Activated CD8-positive, alpha-beta T cell treated with anti-CD3 and anti-CD28 coated beads for 36 hours (primary cell): Measurements from ENCODE around the gene EGF. TPM values are rescaled to one million over a fixed set of nuclear protein-coding genes. Genes with fewer than 3 reads are reported as not detected.

ENCODE experiments used
- ATAC-seq: fragments of 200-7000 bp; cut with Tn5 transposase; one replicate; pipeline ENCODE4 v1.10.0; 2021; ENCODE audit warnings: mild to moderate bottlenecking, moderate library complexity
- CTCF ChIA-PET: fragments of 350-600 bp; sonication (Branson Sonifier 250); formaldehyde crosslinking; loops from one replicate; lab custom pipeline; 2021; ENCODE audit warnings: antibody characterized with exemption; lab: Charles Lee
- POLR2A ChIA-PET: fragments of 350-600 bp; sonication (Branson Sonifier 250); formaldehyde crosslinking; loops from one replicate; lab custom pipeline; 2021; ENCODE audit warnings: antibody characterized with exemption; lab: Charles Lee
- DNase-seq: peaks from one replicate; pipeline ENCODE4 v3.0.0-alpha.2; 2020
- H3K27ac Mint-ChIP-seq: one replicate; pipeline ENCODE4 v1.8.0; 2021; ENCODE audit warnings: mild to moderate bottlenecking, mixed read lengths
- H3K27me3 Mint-ChIP-seq: one replicate; pipeline ENCODE4 v1.8.0; 2021; ENCODE audit warnings: mixed read lengths
- H3K36me3 Mint-ChIP-seq: one replicate; pipeline ENCODE4 v1.8.0; 2021; ENCODE audit warnings: low read depth, mixed read lengths
- H3K4me1 Mint-ChIP-seq: one replicate; pipeline ENCODE4 v1.8.0; 2021; ENCODE audit warnings: low read depth, mixed read lengths
- H3K4me3 Mint-ChIP-seq: one replicate; pipeline ENCODE4 v1.8.0; 2021; ENCODE audit warnings: mild to moderate bottlenecking, moderate library complexity, mixed read lengths
- H3K9me3 Mint-ChIP-seq: one replicate; pipeline ENCODE4 v1.8.0; 2021; ENCODE audit warnings: mixed read lengths
- CTCF ChIP-seq: fragments of 200-600 bp; IDR thresholded peaks from one replicate; pipeline ENCODE4 v1.8.0; 2022; ENCODE audit warnings: antibody characterized with exemption, mild to moderate bottlenecking
- intact Hi-C: fragments of 100-400 bp; cut with micrococcal nuclease; formaldehyde crosslinking; loops from one replicate; pipeline ENCODE4 v1.10.0; 2022
- total RNA-seq, 2 experiments: library from RNA; stranded (reverse); gene quantifications; one replicate each; pipeline ENCODE4 v1.2.3, GENCODE V29; 2021

EGF gene
- total RNA-seq, 2 experiments from 2014 or later: not detected

- ATAC-seq: no peak
- no peaks in the 10 kb centered on the region for H3K4me1 Mint-ChIP-seq
- TF ChIP-seq CTCF: no peak
Observed at GRCh38 chr4:109914322-109914721, 1.6 kb downstream of the EGF start.

DNA sequence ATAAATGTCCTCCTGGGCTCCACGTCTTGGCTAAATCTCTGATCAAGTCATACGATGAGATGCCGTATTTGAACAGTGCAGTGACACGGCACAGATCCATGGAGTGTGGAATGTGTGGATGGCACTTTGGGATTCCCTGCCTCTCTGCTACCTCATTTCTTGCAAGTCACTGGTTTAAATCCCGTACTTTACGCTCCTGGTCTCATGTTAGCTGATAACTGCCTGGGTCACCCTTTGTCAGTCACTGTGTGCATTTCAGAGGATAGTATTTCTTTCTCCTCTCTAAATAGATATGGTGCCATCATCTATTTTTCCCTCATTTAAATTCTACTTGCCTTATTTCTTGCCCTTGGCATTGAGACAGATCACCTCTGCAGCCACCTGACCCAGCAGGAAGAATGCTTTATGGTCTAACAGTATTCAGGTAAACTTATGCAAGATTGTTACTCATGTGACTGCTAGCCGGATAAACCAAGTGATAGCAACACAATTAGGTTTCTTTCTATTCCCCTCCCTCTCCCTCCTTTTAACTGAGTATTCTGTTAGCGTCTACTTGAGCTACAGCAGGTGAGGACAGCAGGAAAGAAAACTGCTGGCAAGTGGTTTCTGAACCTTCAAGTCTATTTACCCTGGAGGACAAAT is 2.8 kb downstream of the EGF start:
- Mint-ChIP-seq H3K9me3 (no peaks in the 10 kb centered on the region), H3K4me3 (no peak overlapping the region), H3K27ac (no peak overlapping the region), H3K4me1 (no peaks in the 10 kb centered on the region), H3K36me3 (no peaks in the 10 kb centered on the region), H3K27me3 (peaks cover 9% of the 10 kb centered on the region)
- no peak for TF ChIP-seq CTCF
- ChIA-PET CTCF (no interaction called here), POLR2A (no interaction called here)
- intact Hi-C loops: no loop called here
- DNase-seq (no peak), ATAC-seq (no peak)

More at GRCh38 chr4:109914322-109914721, 1.6 kb downstream of the EGF start:
- H3K36me3 Mint-ChIP-seq: no peaks in the 10 kb centered on the region
- peaks cover 11% of the 10 kb centered on the region for H3K27me3 Mint-ChIP-seq
- intact Hi-C loops: no loop called here
- no peak for DNase-seq
- no peak overlapping the region for H3K4me3 Mint-ChIP-seq
- no peak overlapping the region for H3K27ac Mint-ChIP-seq
- POLR2A ChIA-PET: no interaction called here
- CTCF ChIA-PET: no interaction called here
- H3K9me3 Mint-ChIP-seq: no peaks in the 10 kb centered on the region

DNA sequence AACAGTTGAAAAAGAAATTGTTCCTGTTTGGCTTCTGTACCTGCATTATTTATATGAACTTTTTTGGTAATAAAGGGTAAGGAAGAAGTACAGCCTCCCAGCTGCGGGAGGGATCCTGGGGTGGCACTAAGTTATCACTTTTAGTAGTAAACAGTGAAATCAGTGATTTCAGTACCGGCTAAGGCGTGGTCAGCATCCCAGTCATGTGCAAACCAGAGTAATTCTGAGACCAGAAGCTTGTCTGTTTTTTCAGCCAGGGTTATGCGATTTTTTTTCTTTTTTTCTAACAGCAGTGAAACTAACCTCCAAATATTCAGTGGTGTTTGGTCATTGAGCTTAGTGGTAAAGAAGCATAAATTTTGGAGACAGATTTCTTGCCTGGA is 3.3 kb downstream of the EGF start:
- no peak overlapping the region for H3K4me3 Mint-ChIP-seq
- TF ChIP-seq CTCF: no peak
- peaks cover 9% of the 10 kb centered on the region for H3K27me3 Mint-ChIP-seq
- ATAC-seq (no peak), DNase-seq (no peak)
- no peaks in the 10 kb centered on the region for H3K36me3 Mint-ChIP-seq
- H3K27ac Mint-ChIP-seq: no peak overlapping the region
- no peaks in the 10 kb centered on the region for H3K9me3 Mint-ChIP-seq
- ChIA-PET POLR2A (no interaction called here), CTCF (no interaction called here)
- intact Hi-C loops: no loop called here
- no peaks in the 10 kb centered on the region for H3K4me1 Mint-ChIP-seq

DNA sequence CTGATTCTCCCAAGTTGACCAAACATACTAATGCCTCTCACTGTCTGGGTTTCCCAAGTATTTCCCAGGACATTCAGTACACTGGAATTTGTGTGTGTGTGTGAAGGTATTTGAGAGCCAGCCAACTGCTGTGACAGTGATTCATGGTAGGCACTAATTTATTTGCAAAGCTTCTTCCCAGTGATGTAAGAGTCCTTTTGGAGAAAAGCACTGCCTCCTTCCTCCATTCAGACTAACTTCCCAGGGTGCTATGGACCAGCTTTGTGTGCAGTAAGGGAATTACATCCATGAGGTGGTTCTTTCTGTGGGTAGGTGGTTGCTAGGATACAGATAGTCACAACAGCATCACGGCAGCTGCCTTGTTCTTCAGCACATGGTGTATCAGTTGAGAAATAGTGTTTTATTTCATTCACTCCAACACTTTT is 8.7 kb downstream of the EGF start:
- no peaks in the 10 kb centered on the region for H3K36me3 Mint-ChIP-seq
- ATAC-seq: no peak
- ChIA-PET CTCF (interaction anchor here (1.5 kb wide), 1 partner anchor 10 kb away, joined by 3 read pairs; no protein-coding TSS in a partner anchor), POLR2A (no interaction called here)
- H3K27me3 Mint-ChIP-seq: peaks cover 2% of the 10 kb centered on the region
- no peak for TF ChIP-seq CTCF
- intact Hi-C loops: no loop called here
- H3K4me1 Mint-ChIP-seq: no peaks in the 10 kb centered on the region
- no peaks in the 10 kb centered on the region for H3K9me3 Mint-ChIP-seq
- H3K27ac Mint-ChIP-seq: no peak overlapping the region
- no peak for DNase-seq
- H3K4me3 Mint-ChIP-seq: no peak overlapping the region

DNA sequence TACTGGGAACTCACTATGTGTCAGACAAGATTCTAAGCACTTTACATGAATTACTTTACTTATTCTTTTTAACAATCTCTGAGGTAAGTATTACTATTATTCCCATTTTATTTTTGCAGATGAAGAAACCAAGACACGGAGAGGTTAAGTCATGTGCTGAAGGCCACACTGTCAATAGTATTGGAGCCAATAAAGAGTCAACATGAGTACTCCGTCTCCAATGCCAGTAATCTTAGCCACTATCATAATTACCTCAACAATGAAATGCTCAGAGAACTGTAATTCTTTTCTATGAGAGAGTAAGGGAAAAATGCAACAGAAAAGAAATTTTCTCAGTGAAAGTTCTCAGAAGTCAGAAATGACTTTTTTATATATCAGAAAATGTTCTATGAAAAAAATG is 12.7 kb downstream of the EGF start:
- no peaks in the 10 kb centered on the region for H3K9me3 Mint-ChIP-seq
- H3K27me3 Mint-ChIP-seq: no peaks in the 10 kb centered on the region
- ChIA-PET POLR2A (no interaction called here), CTCF (no interaction called here)
- TF ChIP-seq CTCF: no peak
- intact Hi-C loops: no loop called here
- no peak for ATAC-seq
- no peak overlapping the region for H3K27ac Mint-ChIP-seq
- H3K4me1 Mint-ChIP-seq: no peaks in the 10 kb centered on the region
- no peak overlapping the region for H3K4me3 Mint-ChIP-seq
- no peak for DNase-seq
- no peaks in the 10 kb centered on the region for H3K36me3 Mint-ChIP-seq
